GM23338 (cell line): Measurements from ENCODE around the gene LCP2. TPM values are rescaled to one million over a fixed set of nuclear protein-coding genes. Genes with fewer than 3 reads are reported as not detected.

Source experiments
- ATAC-seq: fragments of 200-7000 bp; cut with Tn5 transposase; 3 replicates; pipeline ENCODE4 v1.9.1; 2020
- DNase-seq: peaks from one replicate; pipeline ENCODE4 v3.0.0-alpha.2; 2015; ENCODE audit warnings: low spot score
- H2AFZ ChIP-seq: fragments of 200-600 bp; sonication (generic); 2 replicates; pipeline ENCODE4 v1.8.0; 2016; ENCODE audit warnings: antibody characterized with exemption, mild to moderate bottlenecking, moderate library complexity
- H3F3A ChIP-seq: fragments of 200-600 bp; sonication (generic); replicated peaks from 2 replicates; pipeline ENCODE4 v1.8.0; 2017; ENCODE audit warnings: antibody characterized with exemption, mixed run types, low read depth
- H3K27ac ChIP-seq: fragments of 200-600 bp; sonication (generic); 2 replicates; pipeline ENCODE4 v1.6.1; 2016; ENCODE audit warnings: low read depth
- H3K27me3 ChIP-seq: fragments of 200-600 bp; sonication (generic); 2 replicates; pipeline ENCODE4 v1.8.0; 2016; ENCODE audit warnings: mild to moderate bottlenecking, mixed run types, moderate library complexity; ENCODE audit not compliant: insufficient read depth
- H3K36me3 ChIP-seq: fragments of 200-600 bp; sonication (generic); 2 replicates; pipeline ENCODE4 v1.8.0; 2016; ENCODE audit warnings: mild to moderate bottlenecking; ENCODE audit not compliant: insufficient read depth
- H3K4me1 ChIP-seq: fragments of 200-600 bp; sonication (generic); 2 replicates; pipeline ENCODE4 v1.8.0; 2016; ENCODE audit warnings: mild to moderate bottlenecking, moderate library complexity; ENCODE audit not compliant: insufficient read depth
- H3K4me2 ChIP-seq: fragments of 200-600 bp; sonication (generic); 2 replicates; pipeline ENCODE4 v1.7.1; 2017; ENCODE audit warnings: mixed run types
- H3K4me3 ChIP-seq: fragments of 200-600 bp; sonication (generic); 2 replicates; pipeline ENCODE4 v1.6.1; 2016; ENCODE audit warnings: mixed run types
- H3K79me2 ChIP-seq: fragments of 200-600 bp; sonication (generic); replicated peaks from 2 replicates; pipeline ENCODE4 v1.8.0; 2017; ENCODE audit warnings: mild to moderate bottlenecking; ENCODE audit not compliant: insufficient read depth
- H3K9me2 ChIP-seq: fragments of 200-600 bp; sonication (generic); 2 replicates; pipeline ENCODE4 v1.8.0; 2017; ENCODE audit not compliant: insufficient read depth
- H4K20me1 ChIP-seq: fragments of 200-600 bp; sonication (generic); replicated peaks from 2 replicates; pipeline ENCODE4 v1.8.0; 2017; ENCODE audit warnings: mild to moderate bottlenecking; ENCODE audit not compliant: insufficient read depth
- H3K27ac Mint-ChIP-seq: 2 replicates; pipeline ENCODE4 v1.8.0; 2020; ENCODE audit warnings: inconsistent platforms, mild to moderate bottlenecking, moderate library complexity, mixed read lengths
- H3K27me3 Mint-ChIP-seq: 3 replicates; pipeline ENCODE4 v1.8.0; 2022; ENCODE audit warnings: low read depth, mild to moderate bottlenecking, moderate library complexity, mixed read lengths, inconsistent platforms; ENCODE audit not compliant: insufficient read depth, poor library complexity
- H3K36me3 Mint-ChIP-seq: 3 replicates; pipeline ENCODE4 v1.8.0; 2021; ENCODE audit warnings: low read depth, mild to moderate bottlenecking, inconsistent platforms, moderate library complexity, mixed read lengths
- H3K4me1 Mint-ChIP-seq: 3 replicates; pipeline ENCODE4 v1.8.0; 2020; ENCODE audit warnings: mild to moderate bottlenecking, inconsistent platforms, mixed read lengths
- H3K4me3 Mint-ChIP-seq: 3 replicates; pipeline ENCODE4 v1.8.0; 2021; ENCODE audit warnings: moderate library complexity, mild to moderate bottlenecking, inconsistent platforms, mixed read lengths
- H3K9me3 Mint-ChIP-seq: 3 replicates; pipeline ENCODE4 v1.8.0; 2020; ENCODE audit warnings: moderate library complexity, mild to moderate bottlenecking, inconsistent platforms, mixed read lengths
- CREB1 ChIP-seq: fragments of 250-450 bp; sonication (Bioruptor Pico); IDR thresholded peaks from 2 replicates; pipeline ENCODE4 v1.5.0; 2020; ENCODE audit warnings: low read depth, mild to moderate bottlenecking, moderate library complexity
- ETS1 ChIP-seq: IDR thresholded peaks from 2 replicates; pipeline ENCODE4 v1.6.1; 2016; ENCODE audit warnings: antibody characterized with exemption
- EZH2 ChIP-seq: fragments of 200-600 bp; sonication (generic); IDR thresholded peaks from one replicate; pipeline ENCODE4 v1.8.0; 2017; ENCODE audit warnings: antibody characterized with exemption, mild to moderate bottlenecking, low read depth; ENCODE audit not compliant: unreplicated experiment
- EZH2phosphoT487 ChIP-seq: fragments of 200-600 bp; sonication (generic); IDR thresholded peaks from one replicate; pipeline ENCODE4 v1.8.1; 2018; ENCODE audit warnings: antibody characterized with exemption; ENCODE audit not compliant: unreplicated experiment
- JUNB ChIP-seq: IDR thresholded peaks from one replicate; pipeline ENCODE4 v1.6.1; 2016; ENCODE audit warnings: antibody characterized with exemption; ENCODE audit not compliant: unreplicated experiment
- POLR2AphosphoS5 ChIP-seq: IDR thresholded peaks from 2 replicates; pipeline ENCODE4 v1.6.1; 2016; ENCODE audit warnings: antibody characterized with exemption, low read depth
- STAT1 ChIP-seq: IDR thresholded peaks from one replicate; pipeline ENCODE4 v1.6.1; 2016; ENCODE audit warnings: antibody characterized with exemption; ENCODE audit not compliant: unreplicated experiment
- ZNF462 ChIP-seq: fragments of 250-450 bp; sonication (Bioruptor Pico); IDR thresholded peaks from 2 replicates; pipeline ENCODE4 v1.5.0; 2020; ENCODE audit warnings: mild to moderate bottlenecking, moderate library complexity
- polyA plus RNA-seq: library from polyadenylated mRNA; unstranded; fragments of >200 nt; fragmentation: Nextera tagmentation; extraction: Ambion mirVana; gene quantifications from 2 replicates; pipeline ENCODE4 v1.2.1, GENCODE V29; 2016
- total RNA-seq: library from RNA; depleted of rRNA; stranded (reverse); fragments of >200 nt; shearing (Covaris generic); gene quantifications from 2 replicates; pipeline ENCODE4 v1.2.3, GENCODE V29; 2014

Gene LCP2
- total and polyA plus RNA-seq, 2 experiments from 2014 or later = 0.26 to 0.38 TPM

GRCh38 chr5:170250810-170251317 is 46.7 kb downstream of the LCP2 start:
- H3K79me2 ChIP-seq = no peaks in the 10 kb centered on the region
- H4K20me1 ChIP-seq = no peaks in the 10 kb centered on the region
- H3K4me1 Mint-ChIP-seq = peaks cover 57% of the 10 kb centered on the region
- H3K36me3 Mint-ChIP-seq = peaks cover 5% of the 10 kb centered on the region; the same call in 2 of the 3 replicates
- no peak overlapping the region for H3K4me3 ChIP-seq
- H3K27me3 ChIP-seq = no peaks in the 10 kb centered on the region
- no peaks in the 10 kb centered on the region for H3K36me3 ChIP-seq
- H3K4me2 ChIP-seq = 0 out of 2 replicates have a peak overlapping the region, but pooled peaks have one; percentile 11
- DNase-seq (no peak), ATAC-seq (no peak)
- H3K4me3 Mint-ChIP-seq = no peak overlapping the region
- TF ChIP-seq EZH2 = no peak
- no peak for TF ChIP-seq STAT1
- no peak for TF ChIP-seq JUNB
- TF ChIP-seq POLR2AphosphoS5 = no peak
- TF ChIP-seq ZNF462 = no peak
- TF ChIP-seq ETS1 = no peak
- no peak for TF ChIP-seq EZH2phosphoT487
- TF ChIP-seq CREB1 (CRISPR knock-in tag) = no peak
- no peaks in the 10 kb centered on the region for H3F3A ChIP-seq
- peaks cover 9% of the 10 kb centered on the region; the same call in 1 of the 2 replicates for H3K9me2 ChIP-seq
- H3K4me1 ChIP-seq = peaks cover 50% of the 10 kb centered on the region
- no peaks in the 10 kb centered on the region for H3K27me3 Mint-ChIP-seq
- no peak overlapping the region for H3K27ac ChIP-seq
- H2AFZ ChIP-seq = no peak overlapping the region
- H3K27ac Mint-ChIP-seq = peak overlapping the region; percentile 20; the same call in 1 of the 2 replicates
- peaks cover 7% of the 10 kb centered on the region; the same call in 2 of the 3 replicates for H3K9me3 Mint-ChIP-seq
